ENCODE data around the gene IKZF2. TPM values are rescaled to one million over a fixed set of nuclear protein-coding genes. Genes with fewer than 3 reads are reported as not detected.

Gene IKZF2
- total RNA-seq, 1 experiment from 2014 or later: 0.44 TPM

GRCh38 chr2:213064099-213064498 is 87.3 kb downstream of the IKZF2 start:
- CTCF ChIA-PET: no interaction called here
- intact Hi-C loops (cut with micrococcal nuclease; ENCODE audit: unreplicated experiment) (no loop called here), in situ Hi-C loops (cut with HindIII; ENCODE audit: low pct_unique_long_range_greater_than_20kb, low sequenced_read_pairs) (no loop called here)
- no peak overlapping the region for H3K27ac ChIP-seq (ENCODE audit: low read length)
- H3K4me1 ChIP-seq (ENCODE audit: control insufficient read depth, insufficient read depth, low read length): no peaks in the 10 kb centered on the region
- no TSS peak for BruUV-seq (replicated peaks)
- POLR2A ChIA-PET: no interaction called here
- TF ChIP-seq POLR2AphosphoS5 (IDR thresholded peaks at IDR 0.05; ENCODE audit: low read depth, low read length): no peak
- TF ChIP-seq SIN3A (IDR thresholded peaks at IDR 0.05; ENCODE audit: borderline replicate concordance, insufficient read depth, low read depth, low read length): no peak
- no peak for TF ChIP-seq REST (IDR thresholded peaks at IDR 0.05; ENCODE audit: insufficient read depth in 1 of 2, low read depth in 2 of 2, low read length in 1 of 2)
- no peak for TF ChIP-seq TCF7L2 (IDR thresholded peaks at IDR 0.05; ENCODE audit: low read depth, low read length)
- no peak for TF ChIP-seq CTCF (IDR thresholded peaks at IDR 0.05)
- no peaks in the 10 kb centered on the region for H3K9me3 ChIP-seq (ENCODE audit: control insufficient read depth, insufficient read depth, low read depth, low read length)
- ATAC-seq (no peak), DNase-seq (ENCODE audit: low read depth, low spot score) (no peak)
- no peak overlapping the region for H3K4me3 ChIP-seq (ENCODE audit: low read depth in 2 of 2, low read length in 2 of 2)
- H3K27me3 ChIP-seq (ENCODE audit: control insufficient read depth, insufficient read depth, low read length): no peaks in the 10 kb centered on the region
- H3K36me3 ChIP-seq (ENCODE audit: control insufficient read depth, insufficient read depth, low read length): no peaks in the 10 kb centered on the region

- in situ Hi-C loops (cut with HindIII; ENCODE audit: low pct_unique_long_range_greater_than_20kb, low sequenced_read_pairs) (no loop called here), intact Hi-C loops (cut with micrococcal nuclease; ENCODE audit: unreplicated experiment) (no loop called here)
- ATAC-seq: no peak
These were observed 93.4 kb downstream of the IKZF2 start for GRCh38 chr2:213057977-213058376.

More at GRCh38 chr2:213057977-213058376, 93.4 kb downstream of the IKZF2 start:
- TF ChIP-seq POLR2AphosphoS5 (IDR thresholded peaks at IDR 0.05; ENCODE audit: low read depth, low read length) (no peak), SIN3A (IDR thresholded peaks at IDR 0.05; ENCODE audit: borderline replicate concordance, insufficient read depth, low read depth, low read length) (no peak), CTCF (IDR thresholded peaks at IDR 0.05) (no peak), REST (IDR thresholded peaks at IDR 0.05; ENCODE audit: insufficient read depth in 1 of 2, low read depth in 2 of 2, low read length in 1 of 2) (no peak), TCF7L2 (IDR thresholded peaks at IDR 0.05; ENCODE audit: low read depth, low read length) (no peak)
- POLR2A ChIA-PET: no interaction called here
- no peak for DNase-seq (ENCODE audit: low read depth, low spot score)
- BruUV-seq (replicated peaks): no TSS peak
- no peaks in the 10 kb centered on the region for H3K27me3 ChIP-seq (ENCODE audit: control insufficient read depth, insufficient read depth, low read length)
- no peak overlapping the region for H3K4me3 ChIP-seq (ENCODE audit: low read depth in 2 of 2, low read length in 2 of 2)
- no peaks in the 10 kb centered on the region for H3K4me1 ChIP-seq (ENCODE audit: control insufficient read depth, insufficient read depth, low read length)
- CTCF ChIA-PET: no interaction called here
- H3K27ac ChIP-seq (ENCODE audit: low read length): no peak overlapping the region
- H3K9me3 ChIP-seq (ENCODE audit: control insufficient read depth, insufficient read depth, low read depth, low read length): no peaks in the 10 kb centered on the region
- no peaks in the 10 kb centered on the region for H3K36me3 ChIP-seq (ENCODE audit: control insufficient read depth, insufficient read depth, low read length)
